Cardiac fibroblast (primary cell): ENCODE results near the gene KLHL29.
"Not testable (repeated sequence)": the region's sequence is repeated elsewhere in the genome, so short reads cannot be mapped to it uniquely, and the experiment has no call there.

Experiments
- DNase-seq, 2 donors: peaks; one replicate each; pipeline versions ENCODE4 v3.0.0 to v3.0.0-alpha.2; 2010; ENCODE audit warnings: low read depth in 2 of 2
- H3K4me3 ChIP-seq, 2 donors: replicated peaks in 1 of 2; 1 replicate in 1 of 2; 2 replicates in 1 of 2; pipeline ENCODE4 v1.5.1; 2011; ENCODE audit warnings: low read depth in 2 of 2, low read length in 2 of 2, mild to moderate bottlenecking in 2 of 2, moderate library complexity in 1 of 2
- CTCF ChIP-seq: IDR thresholded peaks from one replicate; pipeline ENCODE4 v1.5.1; 2011; ENCODE audit warnings: low read depth, mild to moderate bottlenecking, low read length, inconsistent platforms

KLHL29 gene

GRCh38 chr2:23384551-23385343 lies at the start of gene KLHL29:
TSS of gene KLHL29 (plus strand) at chr2:23385179. CDS start at chr2:23562197, 177,018 bp downstream.
- DNase-seq, result peak; percentile 68 to 80
- no peak for TF ChIP-seq CTCF
- peak within 1 kb of the TSS; percentile 72 to 89 for H3K4me3 ChIP-seq

- TF ChIP-seq CTCF, result no peak
- DNase-seq, result no peak
- H3K4me3 ChIP-seq, result no peak overlapping the region
Measured at GRCh38 chr2:23335550-23335949, 49.4 kb upstream of the KLHL29 start.

GRCh38 chr2:23342075-23342474 lies 42.9 kb upstream of the KLHL29 start:
- H3K4me3 ChIP-seq, result no peak overlapping the region
- TF ChIP-seq CTCF, result no peak
- DNase-seq, result no peak

- H3K4me3 ChIP-seq, result no peak overlapping the region
- TF ChIP-seq CTCF, result no peak
- DNase-seq, result no peak
Measured at GRCh38 chr2:23346029-23346428, 39.0 kb upstream of the KLHL29 start.

- DNase-seq, result no peak
Measured at GRCh38 chr2:23346781-23347180, 38.2 kb upstream of the KLHL29 start.

GRCh38 chr2:23347471-23348092 lies 37.4 kb upstream of the KLHL29 start:
- H3K4me3 ChIP-seq, result no peak overlapping the region
- DNase-seq, result no peak
- TF ChIP-seq CTCF, result no peak

More at GRCh38 chr2:23346781-23347180, 38.2 kb upstream of the KLHL29 start:
- H3K4me3 ChIP-seq, result no peak overlapping the region
- no peak for TF ChIP-seq CTCF

GRCh38 chr2:23348093-23348481 lies 36.9 kb upstream of the KLHL29 start:
- not testable (repeated sequence) for DNase-seq, H3K4me3 ChIP-seq
